Measurements from ENCODE around the gene ZNF367. TPM values are rescaled to one million over a fixed set of nuclear protein-coding genes. Genes with fewer than 3 reads are reported as not detected.

ZNF367 gene
- total RNA-seq, 1 experiment from 2014 or later = 10.1 TPM

DNA sequence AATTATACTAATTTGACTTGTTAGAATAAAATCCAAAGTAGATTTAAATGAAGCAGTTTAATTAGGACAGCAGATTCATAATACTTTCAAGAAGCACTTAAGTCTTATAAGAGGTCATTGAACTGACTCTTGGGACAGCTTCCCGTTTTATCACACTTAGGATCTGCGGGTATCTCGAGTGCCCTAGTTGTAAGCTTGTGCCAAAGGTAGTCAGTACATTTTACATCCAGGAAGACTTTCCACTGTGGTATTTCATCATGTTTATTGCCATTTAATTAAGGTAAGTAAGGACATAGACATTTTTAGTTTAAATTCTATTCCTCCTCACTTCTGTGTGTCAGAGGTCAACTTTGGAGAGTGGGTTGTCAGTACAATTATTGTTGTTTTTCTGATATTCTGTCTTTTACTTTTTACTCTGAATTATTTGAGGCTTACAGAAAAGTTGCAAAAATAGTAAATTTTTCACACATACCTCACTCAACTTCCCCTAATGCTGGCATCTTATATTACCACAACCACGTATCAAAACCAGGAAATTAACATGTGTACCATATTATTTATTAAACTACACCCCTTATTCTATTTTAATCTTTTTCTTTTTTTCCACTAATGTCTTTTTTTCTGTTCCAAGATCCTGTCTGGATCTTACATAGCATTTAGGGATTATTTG is 7.5 kb upstream of the ZNF367 start:
- 100% methylated on average over 1 of the region's 4 CpGs for WGBS (ENCODE audit: extremely low coverage, insufficient read length, low lambda C conversion rate)
- H3K9me3 Mint-ChIP-seq = no peaks in the 10 kb centered on the region
- no peaks in the 10 kb centered on the region for H3K79me2 ChIP-seq (ENCODE audit: insufficient read depth, low read length)
- H4K5ac ChIP-seq (ENCODE audit: insufficient read length, low read depth, low read length) = no peak overlapping the region
- H3K27me3 Mint-ChIP-seq (ENCODE audit: low read depth) = no peaks in the 10 kb centered on the region
- TF ChIP-seq, protein P1, sequence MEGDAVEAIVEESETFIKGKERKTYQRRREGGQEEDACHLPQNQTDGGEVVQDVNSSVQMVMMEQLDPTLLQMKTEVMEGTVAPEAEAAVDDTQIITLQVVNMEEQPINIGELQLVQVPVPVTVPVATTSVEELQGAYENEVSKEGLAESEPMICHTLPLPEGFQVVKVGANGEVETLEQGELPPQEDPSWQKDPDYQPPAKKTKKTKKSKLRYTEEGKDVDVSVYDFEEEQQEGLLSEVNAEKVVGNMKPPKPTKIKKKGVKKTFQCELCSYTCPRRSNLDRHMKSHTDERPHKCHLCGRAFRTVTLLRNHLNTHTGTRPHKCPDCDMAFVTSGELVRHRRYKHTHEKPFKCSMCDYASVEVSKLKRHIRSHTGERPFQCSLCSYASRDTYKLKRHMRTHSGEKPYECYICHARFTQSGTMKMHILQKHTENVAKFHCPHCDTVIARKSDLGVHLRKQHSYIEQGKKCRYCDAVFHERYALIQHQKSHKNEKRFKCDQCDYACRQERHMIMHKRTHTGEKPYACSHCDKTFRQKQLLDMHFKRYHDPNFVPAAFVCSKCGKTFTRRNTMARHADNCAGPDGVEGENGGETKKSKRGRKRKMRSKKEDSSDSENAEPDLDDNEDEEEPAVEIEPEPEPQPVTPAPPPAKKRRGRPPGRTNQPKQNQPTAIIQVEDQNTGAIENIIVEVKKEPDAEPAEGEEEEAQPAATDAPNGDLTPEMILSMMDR (conservative IDR thresholded peaks at IDR 0.05) = no peak
- no peak overlapping the region for H3T11ph ChIP-seq (ENCODE audit: low read length)
- no peak overlapping the region for H3K23ac ChIP-seq (ENCODE audit: insufficient read length, low read depth, low read length)
- H4K20me1 ChIP-seq (ENCODE audit: control insufficient read depth, insufficient read depth, insufficient read length) = no peaks in the 10 kb centered on the region
- no peak overlapping the region for H2AK5ac ChIP-seq (ENCODE audit: insufficient read length, low read length)
- no peaks in the 10 kb centered on the region for H3K23me2 ChIP-seq (ENCODE audit: insufficient read length, low read depth, low read length, poor library complexity, severe bottlenecking)
- no peak overlapping the region for H2BK120ac ChIP-seq (ENCODE audit: low read depth, low read length, poor library complexity, severe bottlenecking)
- no peaks in the 10 kb centered on the region for H3K36me3 Mint-ChIP-seq (ENCODE audit: insufficient read depth in 1 of 3, low read depth in 3 of 3)
- H2BK15ac ChIP-seq (ENCODE audit: low read depth, low read length) = no peak overlapping the region
- H2BK12ac ChIP-seq (ENCODE audit: insufficient read length, low read depth, low read length) = no peak overlapping the region
- no peak for DNase-seq
- H3K27ac Mint-ChIP-seq = no peak overlapping the region
- H3K4me1 Mint-ChIP-seq = peaks cover 14 to 16% of the 10 kb centered on the region in 2 experiments
- H3K14ac ChIP-seq (ENCODE audit: insufficient read depth, low read length) = no peak overlapping the region
- H2BK5ac ChIP-seq (ENCODE audit: insufficient read length, low read length) = no peak overlapping the region
- H2AFZ ChIP-seq (ENCODE audit: low read length) = no peak overlapping the region
- H4K8ac ChIP-seq (replicated peaks; ENCODE audit: insufficient read length, low read depth, low read length) = no peak overlapping the region
- no peak overlapping the region for H3K4me2 ChIP-seq (ENCODE audit: insufficient read depth, insufficient read length, low read length)
- no peak overlapping the region for H2BK20ac ChIP-seq (ENCODE audit: low read depth, low read length, poor library complexity, severe bottlenecking)
- no peaks in the 10 kb centered on the region; the same call in 1 of the 2 replicates for H3K4me1 ChIP-seq (ENCODE audit: insufficient read depth, low read length)
- no peak overlapping the region for H3K9ac ChIP-seq (ENCODE audit: extremely low read depth, insufficient read length, low read length)
- no peak overlapping the region for H3K18ac ChIP-seq (ENCODE audit: insufficient read length, low read depth, low read length)
- H3K4ac ChIP-seq (ENCODE audit: low read depth, low read length) = no peak overlapping the region
- H3K4me3 Mint-ChIP-seq = no peak overlapping the region
- H3K56ac ChIP-seq (ENCODE audit: insufficient read length, low read depth, low read length) = no peak overlapping the region
- no peaks in the 10 kb centered on the region for H3K79me1 ChIP-seq (ENCODE audit: insufficient read depth, low read depth, low read length, poor library complexity, severe bottlenecking)
- no peak overlapping the region for H3K27ac ChIP-seq (ENCODE audit: insufficient read length, low read depth, low read length)
- H3K27me3 ChIP-seq (ENCODE audit: insufficient read depth, low read length) = no peaks in the 10 kb centered on the region
- H3K9me3 ChIP-seq (ENCODE audit: control insufficient read depth, low read depth, low read length) = no peaks in the 10 kb centered on the region
- no peak overlapping the region for H4K91ac ChIP-seq (ENCODE audit: insufficient read length, low read depth, low read length)

Data from H9 (cell line).